Esophagus squamous epithelium (tissue), 5 donors: Measurements from ENCODE around the gene CCDC51. TPM values are rescaled to one million over a fixed set of nuclear protein-coding genes. Genes with fewer than 3 reads are reported as not detected.
A peak's percentile ranks its signal among the peaks of the same experiment; 100 is the strongest.

ENCODE experiments used
- DNase-seq: peaks from one replicate; lab custom pipeline; 2025; lab: John Stamatoyannopoulos, UW
- H3K27ac ChIP-seq, 4 donors: fragments of 200-600 bp; sonication (generic); one replicate each; pipeline ENCODE4 v1.5.1; 2016 to 2019; ENCODE audit warnings: mild to moderate bottlenecking in 1 of 4
- H3K27me3 ChIP-seq, 4 donors: fragments of 200-600 bp; sonication (generic); 1 replicate in 3 of 4; 2 replicates in 1 of 4; pipeline versions ENCODE4 v1.5.1 to v1.6.0; 2017 to 2021; ENCODE audit warnings: antibody characterized with exemption in 1 of 4
- H3K36me3 ChIP-seq, 3 donors: fragments of 200-600 bp; sonication (generic); one replicate each; pipeline ENCODE4 v1.5.1; 2016 to 2019
- H3K4me1 ChIP-seq, 3 donors: fragments of 200-600 bp; sonication (generic); one replicate each; pipeline ENCODE4 v1.5.1; 2017 to 2019
- H3K4me3 ChIP-seq, 4 donors: fragments of 200-600 bp; sonication (generic); 1 replicate in 3 of 4; 2 replicates in 1 of 4; pipeline ENCODE4 v1.5.1; 2016 to 2019; ENCODE audit warnings: mild to moderate bottlenecking in 2 of 4, moderate library complexity in 1 of 4
- H3K9me3 ChIP-seq, 3 donors: fragments of 200-600 bp; sonication (generic); one replicate each; pipeline ENCODE4 v1.5.1; 2016 to 2019
- CTCF ChIP-seq, 6 experiments: fragments of 450-650 bp in 4 of 6; fragments of 200-600 bp in 2 of 6; sonication (generic) in 2 of 6; IDR thresholded peaks; one replicate each; pipeline ENCODE4 v1.5.1; 2016 to 2019; ENCODE audit warnings: antibody characterized with exemption in 6 of 6, mild to moderate bottlenecking in 4 of 6, moderate library complexity in 4 of 6
- POLR2A ChIP-seq, 4 donors: fragments of 450-650 bp; IDR thresholded peaks; one replicate each; pipeline ENCODE4 v1.6.1; 2017; ENCODE audit warnings: antibody characterized with exemption in 4 of 4, mild to moderate bottlenecking in 4 of 4, moderate library complexity in 3 of 4
- WGBS, 2 donors: methylation state at CpG; one replicate each; pipeline ENCODE4 v1.1.5; 2018; 5-methylcytosine and 5-hydroxymethylcytosine counted together
- intact Hi-C: fragments of 100-400 bp; cut with DNase I; formaldehyde crosslinking; loops from one replicate; pipeline ENCODE4 v1.15.0; 2022
- total RNA-seq, 4 donors: library from RNA; depleted of rRNA; stranded (reverse); fragments of >200 nt; gene quantifications; one replicate each; pipeline ENCODE4 v1.1.0, GENCODE V29; 2016
- donor health status: DM: yes; HTN: yes; CAD: no.

CCDC51 gene
- total RNA-seq, 4 donors from 2014 or later, result 15.1 to 31.3 (median 18.2) TPM

GRCh38 chr3:48427630-48427962 lies 12.3 kb downstream of the CCDC51 start:
- Histone ChIP-seq H3K4me3 (peak overlapping the region; percentile 67 to 90 (median 82)), H3K4me1 (peaks cover 60 to 93% (median 72%) of the 10 kb centered on the region in 3 donors), H3K27ac (peak overlapping the region; percentile 95 to 98 (median 96)), H3K36me3 (peaks cover 8 to 28% (median 13%) of the 10 kb centered on the region in 3 donors), H3K27me3 (no peaks in the 10 kb centered on the region), H3K9me3 (no peaks in the 10 kb centered on the region)
- intact Hi-C loops, result no loop called here
- 36 to 60% methylated on average over 7 to 9 of the region's 9 CpGs for WGBS, 2 donors
- DNase-seq, result no peak
- no peak for TF ChIP-seq CTCF (IDR thresholded peaks at IDR 0.05)
- no peak for TF ChIP-seq POLR2A (IDR thresholded peaks at IDR 0.05)

GRCh38 chr3:48426944-48427629 lies 12.8 kb downstream of the CCDC51 start:
- intact Hi-C loops, result no loop called here
- no peak for DNase-seq
- 20 to 32% methylated on average over 7 to 8 of the region's 8 CpGs for WGBS, 2 donors
- Histone ChIP-seq H3K36me3 (peaks cover 8 to 33% (median 13%) of the 10 kb centered on the region in 3 donors), H3K4me1 (peaks cover 61 to 93% (median 73%) of the 10 kb centered on the region in 3 donors), H3K27me3 (no peaks in the 10 kb centered on the region), H3K4me3 (peak overlapping the region; percentile 67 to 90 (median 82)), H3K9me3 (no peaks in the 10 kb centered on the region), H3K27ac (peak overlapping the region; percentile 95 to 98 (median 96))
- no peak for TF ChIP-seq CTCF (IDR thresholded peaks at IDR 0.05)
- no peak for TF ChIP-seq POLR2A (IDR thresholded peaks at IDR 0.05)

DNA sequence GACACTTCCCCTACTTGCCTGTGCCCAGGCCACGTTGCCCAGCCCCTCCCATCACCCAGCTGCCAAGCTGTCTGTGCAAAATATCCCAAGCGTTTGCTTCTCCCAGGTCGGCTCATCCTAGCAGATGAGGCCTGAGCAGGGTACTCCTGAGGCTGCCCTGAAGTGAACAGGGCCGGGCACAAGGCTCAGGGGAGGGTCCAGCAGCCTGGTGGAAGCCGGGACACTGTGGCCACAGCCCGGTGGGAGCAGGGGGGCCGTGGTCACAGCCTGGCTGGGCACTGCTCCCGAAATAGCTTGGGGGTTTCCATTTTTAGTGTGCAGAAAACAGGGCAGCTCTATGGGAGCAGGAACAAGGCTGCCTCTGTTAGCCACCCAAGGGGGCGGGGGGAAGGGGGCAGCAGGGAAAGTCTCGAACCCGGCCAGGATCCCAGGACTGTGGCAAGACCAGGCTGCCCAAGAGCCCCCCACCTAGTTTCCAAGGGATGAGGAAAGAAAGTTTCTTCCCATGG lies 13.5 kb downstream of the CCDC51 start:
- WGBS, 2 donors, result 9% methylated on average over 7 of the region's 11 CpGs; no CpG with 5 or more reads in 1 of the 2 donors
- peaks cover 58 to 93% (median 67%) of the 10 kb centered on the region in 3 donors for H3K4me1 ChIP-seq
- peaks cover 8 to 39% (median 13%) of the 10 kb centered on the region in 3 donors for H3K36me3 ChIP-seq
- TF ChIP-seq POLR2A (IDR thresholded peaks at IDR 0.05) (no peak), CTCF (IDR thresholded peaks at IDR 0.05) (no peak)
- H3K4me3 ChIP-seq, result peak overlapping the region; percentile 67 to 90 (median 82)
- peak overlapping the region; percentile 83 to 98 (median 96) for H3K27ac ChIP-seq
- intact Hi-C loops, result no loop called here
- no peak for DNase-seq
- no peaks in the 10 kb centered on the region for H3K27me3 ChIP-seq
- no peaks in the 10 kb centered on the region for H3K9me3 ChIP-seq

DNA sequence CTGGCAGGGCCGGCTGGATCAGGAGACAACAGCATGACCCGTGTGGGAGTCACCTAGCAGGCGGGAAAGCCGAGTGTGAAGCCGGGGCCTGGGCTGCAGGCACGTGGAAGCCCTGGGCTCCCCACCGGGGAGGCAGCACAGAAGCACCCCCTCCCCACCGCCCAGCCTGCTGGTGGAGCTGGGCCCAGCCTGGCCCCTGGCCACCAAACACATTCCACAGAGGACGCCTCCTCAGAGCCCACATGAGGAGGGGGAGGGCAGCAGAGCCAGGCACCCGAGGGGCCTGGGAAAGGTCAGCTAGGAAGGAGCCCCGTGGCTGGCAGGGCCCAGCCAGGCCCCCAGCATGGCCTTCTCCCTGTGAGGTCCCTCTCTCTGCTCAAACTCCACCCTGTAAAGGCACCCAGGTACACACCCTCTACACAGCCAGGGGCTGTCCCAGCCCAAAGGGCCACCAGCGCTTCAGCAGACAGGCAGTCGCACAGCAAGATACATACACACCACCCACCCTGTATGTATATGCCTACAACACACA lies 14.6 kb downstream of the CCDC51 start:
- peak overlapping the region; percentile 83 to 98 (median 96) for H3K27ac ChIP-seq
- H3K9me3 ChIP-seq, result no peaks in the 10 kb centered on the region
- intact Hi-C loops, result no loop called here
- H3K4me3 ChIP-seq, result peak overlapping the region in 2 of 4 donors; percentile 81 to 83
- H3K36me3 ChIP-seq, result peaks cover 13 to 50% (median 16%) of the 10 kb centered on the region in 3 donors
- H3K4me1 ChIP-seq, result peaks cover 48 to 89% (median 56%) of the 10 kb centered on the region in 3 donors
- TF ChIP-seq POLR2A (IDR thresholded peaks at IDR 0.05) (no peak), CTCF (IDR thresholded peaks at IDR 0.05) (no peak)
- no peak for DNase-seq
- H3K27me3 ChIP-seq, result no peaks in the 10 kb centered on the region
- 45 to 49% methylated on average over 2 to 5 of the region's 13 CpGs for WGBS, 2 donors
